HCT116 (cell line): ENCODE data around the gene TMEM132D. TPM values are rescaled to one million over a fixed set of nuclear protein-coding genes. Genes with fewer than 3 reads are reported as not detected.

Source experiments
- ATAC-seq: fragments of 200-7000 bp; cut with Tn5 transposase; 2 replicates; pipeline ENCODE4 v1.9.1; 2020; ENCODE audit warnings: mild to moderate bottlenecking, moderate library complexity
- BruUV-seq: library from RNA; stranded (reverse); fragments of 400-500 nt; replicated peaks from 2 replicates; lab custom pipeline; 2021; lab: Mats Ljungman, UMichigan
- CTCF ChIA-PET: fragments of 300-600 bp; sonication (Branson Sonifier 250); formaldehyde crosslinking; loops from one replicate; lab custom pipeline; 2021; ENCODE audit warnings: antibody characterized with exemption; lab: Charles Lee
- POLR2A ChIA-PET: fragments of 300-600, 350-600 bp; sonication (Branson Sonifier 250); formaldehyde crosslinking; loops from one replicate; lab custom pipeline; 2021; ENCODE audit warnings: antibody characterized with exemption; lab: Charles Lee
- RAD21 ChIA-PET, 2 experiments: fragments of 300-600 bp; sonication (Branson Sonifier 250); formaldehyde crosslinking; loops; one replicate each; lab custom pipeline; 2023; ENCODE audit warnings: low total read pairs in 2 of 2; ENCODE audit not compliant: uncharacterized antibody in 2 of 2, unreplicated experiment in 2 of 2, low non-redundant PET in 1 of 2; lab: Charles Lee
- DNase-seq: peaks from one replicate; pipeline ENCODE4 v3.0.0-alpha.2; 2010; ENCODE audit warnings: low read depth, low spot score
- H2AFZ ChIP-seq: fragments of 200-600 bp; shearing (Covaris generic), sonication (generic); 2 replicates; pipeline ENCODE4 v1.6.1; 2017; ENCODE audit warnings: low read depth, mixed run types, mixed read lengths, antibody characterized with exemption, low read length; ENCODE audit not compliant: poor library complexity, severe bottlenecking
- H3K27ac ChIP-seq: 2 replicates; pipeline ENCODE4 v1.5.1; 2012; ENCODE audit warnings: low read depth, low read length
- H3K27me3 ChIP-seq: fragments of 200-600 bp; sonication (generic); 2 replicates; pipeline ENCODE4 v1.6.1; 2016; ENCODE audit warnings: mixed run types, low read length, mixed read lengths; ENCODE audit not compliant: insufficient read depth
- H3K36me3 ChIP-seq, 2 experiments: fragments of 200-500 bp in 1 of 2; fragments of 200-600 bp in 1 of 2; sonication (Bioruptor generic) in 1 of 2; sonication (generic) in 1 of 2; 2 replicates each; pipeline versions ENCODE4 v1.5.1 to v1.6.1; 2014 to 2016; ENCODE audit warnings: low read length in 2 of 2, inconsistent platforms in 1 of 2, mixed read lengths in 1 of 2, mixed run types in 1 of 2; ENCODE audit not compliant: insufficient read depth in 2 of 2, control insufficient read depth in 1 of 2
- H3K4me1 ChIP-seq, 2 experiments: fragments of 200-600 bp in 1 of 2; sonication (generic) in 1 of 2; 2 replicates each; pipeline versions ENCODE4 v1.5.1 to v1.6.1; 2012 to 2017; ENCODE audit warnings: low read length in 2 of 2, inconsistent platforms in 1 of 2, mild to moderate bottlenecking in 1 of 2, mixed read lengths in 1 of 2, mixed run types in 1 of 2, moderate library complexity in 1 of 2; ENCODE audit not compliant: insufficient read depth in 2 of 2, control insufficient read depth in 1 of 2
- H3K4me2 ChIP-seq: fragments of 200-600 bp; sonication (generic); 2 replicates; pipeline ENCODE4 v1.6.1; 2017; ENCODE audit warnings: mixed run types, low read length, mixed read lengths
- H3K4me3 ChIP-seq, 2 experiments: fragments of 200-600 bp in 1 of 2; sonication (generic) in 1 of 2; replicated peaks in 1 of 2; 2 replicates each; pipeline ENCODE4 v1.5.1; 2011 to 2016; ENCODE audit warnings: low read length in 2 of 2, control low read depth in 1 of 2, low read depth in 1 of 2, mild to moderate bottlenecking in 1 of 2, mixed read lengths in 1 of 2, mixed run types in 1 of 2
- H3K79me2 ChIP-seq: fragments of 200-600 bp; sonication (generic); 2 replicates; pipeline ENCODE4 v1.6.1; 2017; ENCODE audit warnings: mild to moderate bottlenecking, mixed run types, low read length, moderate library complexity, mixed read lengths; ENCODE audit not compliant: insufficient read depth
- H3K9ac ChIP-seq: fragments of 200-600 bp; sonication (generic); 2 replicates; pipeline ENCODE4 v1.6.1; 2016; ENCODE audit warnings: low read length, mixed read lengths
- H3K9me2 ChIP-seq: fragments of 200-600 bp; sonication (generic), shearing (Covaris generic); 2 replicates; pipeline ENCODE4 v1.6.1; 2017; ENCODE audit warnings: mixed run types, mild to moderate bottlenecking, moderate library complexity; ENCODE audit not compliant: insufficient read depth
- H3K9me3 ChIP-seq, 2 experiments: fragments of 200-500 bp in 1 of 2; fragments of 200-600 bp in 1 of 2; sonication (Bioruptor generic) in 1 of 2; sonication (generic) in 1 of 2; 2 replicates each; pipeline ENCODE4 v1.6.1; 2014 to 2017; ENCODE audit warnings: low read length in 2 of 2, mixed read lengths in 2 of 2, inconsistent platforms in 1 of 2, low read depth in 1 of 2, mild to moderate bottlenecking in 1 of 2, mixed run types in 1 of 2, moderate library complexity in 1 of 2; ENCODE audit not compliant: control insufficient read depth in 1 of 2, insufficient read depth in 1 of 2
- H4K20me1 ChIP-seq: fragments of 200-600 bp; sonication (generic), shearing (Covaris generic); 2 replicates; pipeline ENCODE4 v1.6.1; 2017; ENCODE audit warnings: mixed run types, mild to moderate bottlenecking, moderate library complexity; ENCODE audit not compliant: insufficient read depth
- CEBPB ChIP-seq: IDR thresholded peaks from 2 replicates; pipeline ENCODE4 v1.6.1; 2012; ENCODE audit warnings: low read depth
- ELF1 ChIP-seq: IDR thresholded peaks from 2 replicates; pipeline ENCODE4 v1.6.1; 2012; ENCODE audit warnings: low read depth, borderline replicate concordance
- EZH2 ChIP-seq: fragments of 200-600 bp; sonication (generic); IDR thresholded peaks from 2 replicates; pipeline ENCODE4 v1.6.1; 2017; ENCODE audit warnings: antibody characterized with exemption, mixed run types
- JUND ChIP-seq: IDR thresholded peaks from 2 replicates; pipeline ENCODE4 v1.6.1; 2012
- POLR2AphosphoS5 ChIP-seq: IDR thresholded peaks from 2 replicates; pipeline ENCODE4 v1.6.1; 2011; ENCODE audit warnings: mild to moderate bottlenecking, low read depth, low read length, moderate library complexity
- RAD21 ChIP-seq: IDR thresholded peaks from 2 replicates; pipeline ENCODE4 v1.6.1; 2012; ENCODE audit warnings: low read depth, mild to moderate bottlenecking
- SP1 ChIP-seq: IDR thresholded peaks from 2 replicates; pipeline ENCODE4 v1.6.1; 2012; ENCODE audit warnings: low read depth
- SRF ChIP-seq: IDR thresholded peaks from 2 replicates; pipeline ENCODE4 v1.6.1; 2012; ENCODE audit warnings: low read depth
- intact Hi-C: fragments of 100-400 bp; cut with micrococcal nuclease; formaldehyde crosslinking; loops from 2 replicates; pipeline ENCODE4 v1.10.0; 2022
- total RNA-seq: library from RNA; stranded (reverse); gene quantifications from one replicate; pipeline ENCODE4 v1.2.1, GENCODE V29; 2021; ENCODE audit not compliant: unreplicated experiment
- TF ChIP-seq, protein P1 (sequence below): IDR thresholded peaks from 2 replicates; pipeline ENCODE4 v1.6.1; 2011; ENCODE audit warnings: mild to moderate bottlenecking, low read length, moderate library complexity; ENCODE audit not compliant: insufficient replicate concordance; ENCODE audit errors: extremely low read depth

Gene TMEM132D
- total RNA-seq, 1 experiment from 2014 or later = not detected

DNA sequence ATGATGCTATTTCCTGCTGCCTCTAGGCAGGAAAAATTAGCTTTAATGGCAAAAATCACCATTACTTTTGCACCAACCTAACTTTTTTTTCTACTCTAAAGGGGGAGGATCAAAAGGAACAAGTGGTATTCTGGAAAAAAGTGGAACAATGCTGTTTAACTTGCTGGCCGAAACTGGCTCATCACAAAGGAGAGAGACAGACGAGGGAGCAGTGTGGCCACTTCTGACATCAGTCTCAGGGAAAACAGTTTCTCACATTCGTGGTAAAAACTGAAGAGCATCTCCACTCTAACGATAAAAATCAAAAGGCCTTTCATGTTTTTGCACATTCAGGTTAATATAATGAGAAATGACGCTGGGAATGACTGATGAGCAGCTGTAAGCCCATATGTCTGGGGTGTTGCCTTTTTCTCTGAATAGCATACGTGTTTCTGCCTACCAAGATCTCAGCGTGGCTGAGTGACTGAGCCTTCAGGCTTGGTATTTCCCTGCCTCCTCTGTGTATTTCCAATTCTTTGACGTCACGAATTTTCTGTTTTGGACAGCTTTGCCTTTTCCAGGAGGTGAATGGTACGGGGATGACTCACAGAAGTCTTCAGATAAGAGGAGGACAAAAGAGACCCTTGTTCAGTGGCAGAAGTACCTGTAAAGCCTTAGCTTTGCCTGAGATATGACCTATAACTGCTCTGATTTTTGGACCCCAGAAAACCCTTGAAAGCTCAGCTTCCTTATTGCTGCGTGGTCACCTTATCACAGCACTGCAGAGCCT lies 691.8 kb downstream of the TMEM132D start:
- Histone ChIP-seq H3K4me3 (no peak overlapping the region), H3K27ac (no peak overlapping the region), H2AFZ (no peak overlapping the region), H3K9me2 (no peaks in the 10 kb centered on the region), H3K4me2 (no peak overlapping the region), H3K36me3 (no peaks in the 10 kb centered on the region), H3K79me2 (no peaks in the 10 kb centered on the region)
- no TSS peak for BruUV-seq
- no peak for DNase-seq
- ATAC-seq = no peak
- intact Hi-C loops = no loop called here
- RAD21 ChIA-PET = no interaction called here
- no peak for TF ChIP-seq RAD21
- TF ChIP-seq JUND = no peak
- TF ChIP-seq ELF1 = no peak
- no peak for TF ChIP-seq SP1
- no peak for TF ChIP-seq POLR2AphosphoS5
- TF ChIP-seq, protein P1, sequence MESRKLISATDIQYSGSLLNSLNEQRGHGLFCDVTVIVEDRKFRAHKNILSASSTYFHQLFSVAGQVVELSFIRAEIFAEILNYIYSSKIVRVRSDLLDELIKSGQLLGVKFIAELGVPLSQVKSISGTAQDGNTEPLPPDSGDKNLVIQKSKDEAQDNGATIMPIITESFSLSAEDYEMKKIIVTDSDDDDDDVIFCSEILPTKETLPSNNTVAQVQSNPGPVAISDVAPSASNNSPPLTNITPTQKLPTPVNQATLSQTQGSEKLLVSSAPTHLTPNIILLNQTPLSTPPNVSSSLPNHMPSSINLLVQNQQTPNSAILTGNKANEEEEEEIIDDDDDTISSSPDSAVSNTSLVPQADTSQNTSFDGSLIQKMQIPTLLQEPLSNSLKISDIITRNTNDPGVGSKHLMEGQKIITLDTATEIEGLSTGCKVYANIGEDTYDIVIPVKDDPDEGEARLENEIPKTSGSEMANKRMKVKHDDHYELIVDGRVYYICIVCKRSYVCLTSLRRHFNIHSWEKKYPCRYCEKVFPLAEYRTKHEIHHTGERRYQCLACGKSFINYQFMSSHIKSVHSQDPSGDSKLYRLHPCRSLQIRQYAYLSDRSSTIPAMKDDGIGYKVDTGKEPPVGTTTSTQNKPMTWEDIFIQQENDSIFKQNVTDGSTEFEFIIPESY = no peak
- TF ChIP-seq CEBPB = no peak
- TF ChIP-seq EZH2 = no peak
- no peak for TF ChIP-seq SRF
- TF ChIP-seq, all 23 proteins: peak for 0
- no peaks in the 10 kb centered on the region for H3K4me1 ChIP-seq
- peaks cover 9 to 19% of the 10 kb centered on the region in 2 experiments; a peak in 2 of 4 replicates for H3K9me3 ChIP-seq
- POLR2A ChIA-PET = no interaction called here
- H4K20me1 ChIP-seq = no peaks in the 10 kb centered on the region
- no peaks in the 10 kb centered on the region for H3K27me3 ChIP-seq
- CTCF ChIA-PET = no interaction called here
- no peak overlapping the region for H3K9ac ChIP-seq
